Caki2 (cell line): ENCODE data around the gene NUDT14. TPM values are rescaled to one million over a fixed set of nuclear protein-coding genes. Genes with fewer than 3 reads are reported as not detected.

ENCODE experiments used
- DNase-seq: peaks from one replicate; pipeline ENCODE4 v3.0.0-alpha.2; 2015; ENCODE audit warnings: low read depth
- in situ Hi-C: cut with HindIII; loops from 2 replicates; pipeline ENCODE4 v1.10.0; 2016; ENCODE audit warnings: low sequenced_read_pairs, low pct_unique_long_range_greater_than_20kb, mixed read lengths
- total RNA-seq: library from RNA; depleted of rRNA; stranded (reverse); fragments of >200 nt; shearing (Covaris generic); gene quantifications from 2 replicates; pipeline ENCODE4 v1.2.3, GENCODE V29; 2014; ENCODE audit warnings: low replicate concordance; rRNA removed

NUDT14 gene
- total RNA-seq: 16.6 and 25.8 TPM in 2 replicates

DNA sequence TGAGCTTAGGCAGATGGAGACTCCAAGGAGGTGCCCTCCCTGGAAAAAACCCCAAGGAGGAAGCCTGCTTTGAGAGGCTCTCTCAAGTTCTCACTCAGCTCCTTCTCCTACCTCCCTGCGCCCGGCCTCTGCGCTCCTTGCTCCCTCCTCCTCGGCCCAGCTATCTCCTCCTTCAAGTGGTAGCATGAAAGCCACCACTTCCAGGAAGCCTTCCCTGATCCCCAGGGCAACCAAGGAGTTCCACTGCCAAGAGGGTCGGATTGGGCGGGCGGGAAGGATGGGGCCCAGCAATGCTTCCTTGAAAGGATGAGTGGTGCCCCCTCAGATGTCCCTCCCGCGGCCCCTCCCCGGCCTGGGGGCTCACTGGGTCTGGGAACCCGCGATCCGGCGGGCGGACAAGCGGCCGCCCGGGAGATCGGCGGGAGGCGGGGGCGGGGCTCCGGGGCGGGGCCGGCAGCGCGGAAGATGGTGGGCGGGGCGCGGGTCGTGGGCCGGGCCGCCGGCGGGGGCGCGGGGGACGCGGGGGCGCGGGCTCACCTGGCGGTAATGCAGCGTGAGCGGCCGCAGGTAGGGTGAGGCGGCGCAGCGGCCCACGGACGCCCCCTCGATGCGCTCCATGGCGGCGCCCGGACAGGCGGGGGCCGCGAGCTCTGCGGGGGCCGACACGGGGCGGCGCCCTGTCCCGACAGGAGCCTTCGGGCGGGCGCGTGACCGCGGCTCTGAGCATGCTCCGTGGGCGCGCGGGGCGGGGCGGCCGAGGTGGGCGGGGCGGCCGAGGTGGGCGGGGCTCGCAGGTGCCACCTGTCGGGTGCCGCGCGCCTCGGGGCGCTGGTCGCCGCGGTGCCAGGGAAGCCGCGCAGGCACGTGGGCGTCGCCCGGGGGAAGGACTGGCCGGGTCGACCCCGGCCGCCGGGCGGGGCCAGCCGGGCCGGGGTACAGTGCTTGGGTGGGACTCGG lies at the start of gene NUDT14:
Gene NUDT14 (minus strand): TSS at position 721 of the 957 bp plus-strand sequence. CDS start 103 bp downstream, at position 618.
- DNase-seq: peak; percentile 41
- in situ Hi-C loops: no loop called here

DNA sequence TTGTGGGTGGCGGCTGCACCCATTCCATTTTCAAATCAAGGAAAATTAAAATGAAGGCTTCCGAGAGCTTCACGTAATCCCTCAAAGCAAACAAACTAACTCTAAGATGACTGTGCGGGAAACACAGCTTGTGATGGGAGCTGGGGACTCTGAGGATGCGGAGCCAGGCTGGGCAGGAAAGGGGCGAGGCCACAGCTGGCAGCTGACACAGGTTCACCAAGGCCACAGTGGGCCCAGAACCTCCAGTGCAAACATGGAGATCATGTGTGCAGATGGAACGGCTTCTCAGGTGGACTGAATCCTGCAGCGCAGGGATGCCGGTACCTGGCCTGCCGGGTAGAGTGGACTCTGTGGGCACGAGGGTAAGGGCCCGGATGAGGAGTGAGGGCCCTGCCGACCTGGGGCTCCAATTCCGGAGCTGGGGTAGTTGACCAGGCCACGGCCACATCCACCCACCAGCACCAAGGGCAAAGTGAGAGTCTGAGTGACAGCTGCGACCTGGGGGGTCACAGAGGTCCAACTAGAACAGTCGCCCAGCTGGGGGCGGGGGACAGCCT lies 48.1 kb upstream of the NUDT14 start:
- DNase-seq: no peak
- in situ Hi-C loops: no loop called here

DNA sequence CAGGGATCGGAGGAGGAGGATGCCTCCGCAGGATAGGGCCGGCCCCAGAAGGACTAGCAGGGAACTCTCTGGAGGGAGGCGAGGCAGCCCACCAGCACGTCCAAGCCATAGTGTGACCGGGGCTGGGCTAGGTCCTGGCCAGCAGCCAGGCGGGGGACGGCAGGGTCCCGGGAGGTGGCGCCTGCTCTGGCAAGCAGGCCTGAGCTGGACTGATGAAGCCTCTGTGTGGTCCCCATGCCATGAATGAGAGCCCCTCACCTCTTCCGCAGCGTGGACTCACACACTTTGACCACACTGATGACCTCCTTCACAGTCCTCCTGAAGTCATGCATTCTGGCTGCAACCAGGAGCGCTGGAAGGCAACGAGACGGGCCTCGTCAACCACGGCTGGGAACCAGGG lies 47.5 kb upstream of the NUDT14 start:
- in situ Hi-C loops: no loop called here

DNA sequence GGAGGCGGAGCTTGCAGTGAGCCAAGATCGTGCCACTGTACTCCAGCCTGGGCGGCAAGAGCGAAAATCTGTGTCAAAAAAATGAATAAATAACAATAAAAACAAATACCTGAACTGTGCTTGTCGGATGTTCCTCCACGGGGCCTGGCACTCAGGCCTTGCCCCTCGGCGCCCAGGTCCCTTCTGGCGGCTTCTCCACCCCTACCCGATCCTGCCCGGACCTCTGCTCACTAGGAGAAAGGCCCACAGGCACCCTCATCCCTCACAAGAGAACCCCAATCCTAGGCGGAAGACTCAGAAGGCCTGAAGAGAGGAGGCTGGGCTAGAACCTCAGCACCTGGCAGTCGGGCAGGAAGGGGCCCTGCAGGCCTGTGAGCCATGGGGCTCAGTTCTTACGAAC lies 46.2 kb upstream of the NUDT14 start:
- in situ Hi-C loops: no loop called here
- no peak for DNase-seq

More for the DNA sequence above, 47.5 kb upstream of the NUDT14 start:
- DNase-seq: no peak

DNA sequence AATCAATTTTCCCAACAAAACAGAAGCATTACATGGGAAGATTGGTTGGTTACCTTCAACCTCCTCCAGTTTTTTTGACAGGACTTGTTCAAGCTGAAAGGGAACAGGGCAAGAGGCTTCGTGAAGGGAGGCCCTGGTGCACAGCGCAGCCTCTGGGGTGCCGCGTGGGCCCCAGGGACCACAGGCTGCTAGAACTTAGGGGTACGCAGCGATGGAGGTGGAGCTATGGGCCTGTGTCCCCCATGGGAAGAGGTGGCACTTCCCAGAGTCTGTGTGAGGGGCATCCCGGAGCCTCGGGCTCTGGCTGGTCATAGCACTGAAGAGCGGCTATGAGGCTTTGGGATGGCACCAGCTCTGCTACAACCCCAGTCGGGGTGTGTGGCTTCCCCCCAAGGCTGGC lies 45.1 kb upstream of the NUDT14 start:
- in situ Hi-C loops: no loop called here
- no peak for DNase-seq

DNA sequence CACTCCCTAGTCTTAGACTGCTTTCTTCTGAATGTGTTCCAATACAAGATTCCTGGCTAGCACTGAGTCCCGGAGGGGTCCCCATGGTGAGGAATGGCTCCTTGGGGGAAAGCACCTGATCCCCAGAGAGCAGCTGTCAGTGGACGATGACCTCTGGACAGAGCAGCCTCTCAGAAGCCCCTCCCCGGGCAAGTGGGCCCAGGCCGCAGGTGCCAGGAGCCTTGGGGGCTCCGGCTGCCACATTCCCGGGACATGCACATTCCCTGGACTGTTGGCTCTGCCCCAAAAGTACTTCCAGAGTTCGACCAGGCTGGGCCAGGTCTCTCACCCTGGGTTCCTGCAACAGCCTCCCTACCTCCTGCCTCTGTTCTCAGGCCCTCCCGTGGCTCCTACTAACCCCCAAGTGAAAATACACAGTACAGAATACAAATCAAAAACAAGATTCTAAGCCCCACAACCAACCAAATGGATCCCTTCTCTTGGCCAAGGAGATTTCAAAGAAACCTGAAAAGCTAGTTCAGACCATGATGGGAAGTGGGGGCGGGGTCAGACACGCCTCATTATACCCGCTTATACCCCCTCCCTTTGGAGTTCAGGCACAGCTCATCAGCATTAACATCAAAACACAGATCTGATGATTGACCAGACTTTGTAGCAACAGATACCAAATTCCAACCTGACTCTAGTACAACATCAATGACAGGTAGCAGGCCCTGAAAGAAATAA lies 43.9 kb upstream of the NUDT14 start:
- DNase-seq: no peak
- in situ Hi-C loops: no loop called here

DNA sequence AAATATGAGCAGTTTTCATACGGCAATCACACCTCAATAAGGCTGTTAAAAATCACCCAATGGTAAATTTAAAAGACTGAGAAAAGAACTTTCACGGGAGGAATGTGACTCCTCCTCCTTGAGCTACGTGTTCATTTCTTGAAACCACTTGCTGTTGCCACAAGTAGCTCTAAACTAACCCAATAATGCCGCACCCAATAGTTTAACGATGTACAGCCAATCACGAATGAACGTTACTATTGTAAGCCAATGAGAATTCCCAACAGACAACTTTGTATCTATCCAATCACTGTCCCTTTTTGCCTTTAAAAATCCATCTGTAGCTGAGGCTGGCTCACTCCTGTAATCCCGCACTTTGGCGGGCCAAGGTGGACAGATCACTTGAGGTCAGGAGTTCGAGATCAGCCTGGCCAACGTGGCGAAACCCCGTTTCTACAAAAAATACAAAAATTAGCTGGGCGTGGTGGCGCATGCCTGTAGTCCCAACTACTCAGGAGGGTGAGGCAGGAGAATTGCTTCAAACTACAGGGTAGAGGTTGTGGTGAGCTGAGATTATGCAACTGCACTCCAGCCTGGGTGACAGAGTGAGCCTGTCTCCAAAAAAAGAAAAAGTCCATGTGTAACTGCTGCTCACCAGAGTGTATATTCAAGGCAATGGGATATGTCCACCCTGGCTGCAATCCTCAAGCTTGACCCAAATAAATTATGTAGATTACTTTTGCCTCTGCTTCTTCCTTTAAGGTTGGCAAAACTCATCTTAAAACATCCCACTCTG lies 42.8 kb upstream of the NUDT14 start:
- in situ Hi-C loops: no loop called here
- DNase-seq: no peak

DNA sequence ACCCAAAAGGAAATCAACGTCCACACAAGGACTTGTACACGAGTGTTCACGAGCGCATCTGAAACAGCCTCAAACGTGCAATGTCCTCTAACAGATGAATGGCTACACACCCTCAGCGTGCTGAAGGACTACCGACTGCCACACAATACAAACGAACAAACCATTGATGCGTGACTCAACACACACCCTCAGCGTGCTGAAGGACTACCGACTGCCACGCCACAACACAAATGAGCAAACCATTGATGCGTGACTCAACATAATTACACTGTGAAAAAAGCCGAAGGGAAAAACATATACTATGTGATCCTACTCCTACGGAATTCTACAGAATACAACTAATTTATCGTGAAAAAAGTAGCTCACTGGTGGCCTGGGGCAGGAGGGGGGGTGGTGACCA lies 42.1 kb upstream of the NUDT14 start:
- in situ Hi-C loops: no loop called here
- DNase-seq: peak; percentile 80

DNA sequence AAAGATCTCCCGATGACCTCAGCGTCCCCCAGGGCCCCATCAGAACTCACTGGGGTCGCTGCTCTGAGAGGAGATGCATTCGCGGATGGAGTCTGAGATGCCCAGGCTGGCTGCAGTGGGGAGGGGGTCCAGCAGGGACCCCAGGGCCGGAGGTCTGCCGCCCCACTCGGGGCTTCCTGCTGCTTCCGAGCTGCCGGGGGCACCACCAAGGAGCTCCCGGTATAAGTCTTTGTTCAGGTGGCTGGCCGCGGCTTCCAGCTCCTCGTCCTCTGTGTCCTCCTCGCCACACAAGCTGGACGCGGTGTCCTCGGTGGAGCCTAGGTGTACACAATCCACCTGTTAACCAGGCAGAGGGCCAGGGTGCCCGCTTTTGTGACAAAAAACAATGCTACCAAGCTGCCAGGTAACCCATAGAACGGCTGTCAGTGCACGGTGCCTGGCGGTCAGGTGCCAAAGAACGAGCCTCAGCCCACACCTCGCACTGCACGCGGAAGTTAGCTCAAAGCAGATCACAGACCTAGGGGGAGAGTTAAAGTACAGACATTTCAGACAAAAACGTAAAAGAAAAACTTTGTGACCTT lies 40.6 kb upstream of the NUDT14 start:
- in situ Hi-C loops: no loop called here

DNA sequence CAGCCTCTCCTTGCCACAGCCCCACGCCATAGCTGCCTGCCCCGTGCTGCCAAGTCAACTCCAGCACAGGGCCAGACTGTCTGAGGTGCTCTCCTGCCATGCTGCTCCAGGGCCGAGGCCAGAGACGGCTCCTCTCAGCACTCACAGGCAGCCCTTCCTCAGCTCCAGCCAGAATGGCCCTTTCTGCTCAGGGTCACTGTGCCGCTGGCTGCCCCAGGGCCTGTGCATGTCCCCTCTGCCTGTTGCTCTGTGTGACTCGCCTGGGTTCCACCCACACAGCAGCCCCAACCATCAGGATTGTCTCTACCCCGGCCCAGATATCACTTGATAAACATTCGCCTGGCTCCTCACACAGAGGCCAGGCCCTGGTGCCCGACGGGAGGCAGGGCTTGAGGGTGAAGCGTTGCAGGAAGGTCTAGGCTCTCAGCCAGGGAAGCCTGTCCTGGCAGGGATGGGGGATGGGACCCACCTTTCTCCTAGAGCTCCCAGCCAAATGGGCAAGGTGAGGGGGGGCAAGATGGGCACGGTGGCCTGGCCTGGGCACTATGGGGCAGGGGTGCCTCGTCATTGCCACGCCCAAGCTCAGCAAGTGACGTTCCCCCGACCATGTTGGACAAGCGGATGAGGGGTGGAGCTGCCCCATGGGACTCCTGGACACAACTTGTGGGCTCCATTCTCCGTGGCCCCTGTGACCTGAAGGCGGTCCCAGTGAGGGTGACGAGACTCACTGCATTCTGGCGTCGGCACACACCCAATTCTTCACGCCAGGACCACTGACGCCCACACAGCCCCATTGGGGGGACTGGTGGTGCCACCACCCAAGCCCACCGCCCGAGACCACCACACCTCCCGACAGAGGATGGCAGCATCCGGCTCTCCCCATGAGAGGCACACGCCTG lies 39.8 kb upstream of the NUDT14 start:
- in situ Hi-C loops: no loop called here
- DNase-seq: no peak

More for the DNA sequence above, 40.6 kb upstream of the NUDT14 start:
- DNase-seq: no peak

DNA sequence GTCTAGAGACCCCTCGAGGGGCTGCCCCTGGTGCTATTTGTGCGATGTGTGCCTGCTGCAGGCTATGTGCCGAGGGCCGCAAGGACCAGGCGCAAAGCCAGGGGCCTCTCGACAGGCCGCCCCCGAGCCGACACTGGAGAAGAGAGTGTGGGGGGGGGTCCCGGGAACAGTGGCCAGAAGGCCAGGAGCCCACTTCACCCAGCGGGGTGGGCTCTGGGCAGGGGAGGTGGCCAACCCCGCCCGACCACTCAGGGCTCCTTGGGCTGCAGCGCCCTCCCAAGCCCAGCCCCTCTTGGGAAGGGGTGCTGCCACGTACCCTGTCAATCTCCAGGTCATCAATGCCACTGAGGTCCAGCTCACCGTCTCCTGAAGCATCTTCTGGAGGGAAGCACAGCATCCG lies 38.6 kb upstream of the NUDT14 start:
- in situ Hi-C loops: no loop called here
- no peak for DNase-seq

DNA sequence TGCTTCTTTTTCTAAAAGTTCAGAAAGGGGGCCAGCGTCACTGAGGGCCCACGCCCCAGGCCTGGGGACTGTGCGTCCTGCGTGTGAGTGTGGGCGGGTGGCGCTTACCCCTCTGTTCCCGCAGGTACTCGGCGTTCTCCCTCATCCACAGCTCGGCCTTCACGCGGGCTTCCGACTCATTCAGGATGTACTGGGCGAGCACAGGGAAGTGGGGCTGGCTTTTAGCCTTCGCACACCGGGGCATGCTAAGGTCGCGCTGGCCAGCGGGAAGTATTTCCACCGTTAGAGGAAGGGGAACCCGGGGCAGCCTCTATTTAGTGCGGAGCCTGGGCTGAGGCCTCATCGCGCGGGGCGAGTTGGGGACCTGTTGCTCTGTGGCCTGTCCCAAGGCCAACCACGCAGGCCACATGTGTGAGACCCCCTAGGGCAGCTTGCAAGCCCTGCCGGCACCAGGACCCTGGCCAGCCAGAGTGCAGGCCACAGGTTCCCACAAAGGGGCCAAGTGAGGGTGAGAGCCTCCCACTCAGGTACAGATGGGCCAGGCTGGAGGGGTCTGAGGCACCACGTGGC lies 38.0 kb upstream of the NUDT14 start:
- DNase-seq: no peak
- in situ Hi-C loops: no loop called here

DNA sequence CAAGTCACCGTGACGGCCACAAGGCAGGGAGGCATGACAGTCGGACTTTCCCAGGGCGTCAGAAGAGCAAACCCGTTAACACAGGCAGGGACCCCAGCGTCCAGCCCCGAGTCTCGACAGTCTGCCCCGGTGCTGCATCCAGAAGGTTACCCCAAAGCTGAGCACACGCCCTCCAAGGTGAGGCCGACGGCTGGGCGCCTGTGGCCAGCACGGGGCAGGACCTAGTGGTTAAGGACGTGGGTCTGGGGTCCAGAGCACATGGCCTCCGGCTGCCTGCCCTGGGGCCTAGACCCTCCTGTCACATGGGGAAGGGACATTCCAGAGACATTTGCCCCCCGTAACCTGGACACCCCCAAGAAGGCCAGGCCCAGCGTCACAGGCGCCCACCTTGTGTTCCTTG lies 37.5 kb upstream of the NUDT14 start:
- in situ Hi-C loops: no loop called here

DNA sequence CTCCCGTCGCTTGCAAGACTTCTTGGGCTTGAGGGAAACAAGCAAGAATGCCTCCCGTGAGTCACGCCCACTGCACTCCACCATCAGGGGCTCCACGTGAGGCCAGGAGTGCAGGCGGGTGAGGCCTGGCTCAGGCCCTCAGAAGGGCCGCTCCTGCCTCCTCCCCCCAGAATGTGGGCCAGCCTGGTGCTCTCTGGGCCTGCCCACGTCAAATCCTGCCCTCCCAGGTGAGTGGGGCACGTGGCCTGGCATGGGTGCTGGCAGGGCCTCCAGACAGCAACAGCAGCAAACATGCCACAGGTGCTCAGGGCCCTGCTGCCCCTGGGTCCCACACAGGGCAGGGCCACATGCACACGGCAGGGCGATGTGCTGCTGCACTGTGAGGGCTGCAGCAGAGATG lies 36.7 kb upstream of the NUDT14 start:
- DNase-seq: no peak
- in situ Hi-C loops: no loop called here

More for the DNA sequence above, 37.5 kb upstream of the NUDT14 start:
- no peak for DNase-seq

DNA sequence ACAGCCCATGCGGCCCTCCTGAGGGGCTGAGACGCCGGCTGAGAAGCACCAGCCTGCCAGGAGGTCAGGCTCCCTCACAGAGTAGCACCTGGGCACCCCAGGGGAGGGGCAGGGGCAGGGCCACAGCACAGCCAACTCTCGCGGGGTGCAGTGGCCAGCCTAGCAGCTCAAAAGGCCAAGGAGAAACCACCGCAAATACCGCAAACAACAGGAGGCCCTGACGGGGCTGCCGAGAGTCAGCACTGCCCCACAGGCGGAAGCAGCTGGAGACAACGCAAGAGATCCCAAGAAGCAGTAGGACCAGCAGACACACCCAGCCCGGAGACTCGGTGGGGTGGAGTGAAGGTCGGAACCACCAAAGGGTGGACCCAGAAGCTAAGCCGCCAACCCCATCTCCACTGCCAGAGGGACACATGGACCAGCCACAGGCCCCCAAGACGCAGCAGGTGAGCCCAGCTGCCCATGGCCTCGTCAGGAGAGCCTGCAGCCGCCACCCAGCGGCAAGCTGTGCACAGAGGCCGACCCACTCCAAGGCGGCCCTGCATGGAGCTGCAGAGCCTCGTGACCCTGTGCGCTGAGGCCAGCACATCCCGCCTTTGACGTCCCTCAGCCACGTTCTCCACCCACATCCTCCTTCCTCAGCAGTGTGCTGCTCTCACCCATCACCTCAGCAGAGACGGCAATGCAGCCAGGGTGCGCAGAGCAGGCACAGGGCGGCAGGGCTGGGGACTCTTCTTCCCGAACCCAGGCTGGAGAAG lies 35.6 kb upstream of the NUDT14 start:
- no peak for DNase-seq
- in situ Hi-C loops: no loop called here

DNA sequence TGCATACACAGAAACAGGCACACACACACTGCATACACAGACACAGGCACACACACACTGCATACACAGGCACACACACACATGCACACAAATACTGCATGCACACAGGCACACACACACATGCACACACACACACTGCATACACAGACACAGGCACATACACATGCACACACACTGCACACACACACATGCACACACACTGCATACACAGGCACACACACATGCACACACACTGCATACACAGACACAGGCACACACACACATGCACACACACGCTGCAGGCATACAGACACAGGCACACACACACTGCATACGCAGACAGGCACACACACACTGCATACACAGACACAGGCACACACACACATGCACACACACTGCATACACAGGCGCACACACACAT lies 34.5 kb upstream of the NUDT14 start:
- DNase-seq: no peak
- in situ Hi-C loops: no loop called here
